SH-SY5Y (cell line): Measurements from ENCODE around the gene MFAP4.

ENCODE experiments used
- GATA2 ChIP-seq: IDR thresholded peaks from 2 replicates; pipeline ENCODE4 v1.6.1; 2011; ENCODE audit warnings: mild to moderate bottlenecking, low read depth, low read length
- GATA3 ChIP-seq: IDR thresholded peaks from 2 replicates; pipeline ENCODE4 v1.6.1; 2011; ENCODE audit warnings: low read depth, mild to moderate bottlenecking, low read length, moderate library complexity

DNA sequence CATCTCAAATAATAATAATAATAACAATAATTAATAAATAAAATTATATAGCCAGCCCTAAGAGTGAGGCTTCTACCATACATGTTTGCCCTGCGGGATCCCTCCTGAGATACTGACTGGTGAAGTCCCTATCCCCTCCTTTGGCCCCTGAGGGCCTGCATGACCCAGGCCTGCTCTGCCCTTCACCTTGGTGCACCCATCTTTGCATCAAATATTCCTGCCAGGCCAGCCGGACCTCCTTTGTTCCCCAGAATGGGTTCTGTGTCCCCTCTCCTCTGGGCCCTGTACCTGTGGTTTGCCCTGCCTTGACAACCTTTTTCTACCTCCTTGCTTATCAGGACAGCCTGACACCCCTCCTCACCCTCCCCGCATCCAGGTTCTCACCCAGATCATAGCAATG is 22.1 kb upstream of the MFAP4 start:
- TF ChIP-seq GATA2 (no peak), GATA3 (no peak)
